ENCODE data around the gene GCN1. TPM values are rescaled to one million over a fixed set of nuclear protein-coding genes. Genes with fewer than 3 reads are reported as not detected.

The GCN1 gene
- polyA plus RNA-seq, 3 donors = 49.4 to 63.4 (median 55.9) TPM

- DNase-seq (ENCODE audit: extremely low read depth in 1 of 11, low read depth in 9 of 11, low spot score in 4 of 11) = no peak
These were observed 34.8 kb downstream of the GCN1 start for GRCh38 chr12:120159509-120160237.

GRCh38 chr12:120158351-120158750 is 36.2 kb downstream of the GCN1 start:
- DNase-seq (ENCODE audit: extremely low read depth in 1 of 11, low read depth in 9 of 11, low spot score in 4 of 11) = no peak

- no peak for DNase-seq (ENCODE audit: extremely low read depth in 1 of 11, low read depth in 9 of 11, low spot score in 4 of 11)
These were observed 36.8 kb downstream of the GCN1 start for GRCh38 chr12:120157678-120158077.

- DNase-seq (ENCODE audit: extremely low read depth in 1 of 11, low read depth in 9 of 11, low spot score in 4 of 11) = no peak
These were observed 37.9 kb downstream of the GCN1 start for GRCh38 chr12:120156315-120157259.

GRCh38 chr12:120155072-120155471 is 39.4 kb downstream of the GCN1 start:
- DNase-seq (ENCODE audit: extremely low read depth in 1 of 11, low read depth in 9 of 11, low spot score in 4 of 11) = no peak

- DNase-seq (ENCODE audit: extremely low read depth in 1 of 11, low read depth in 9 of 11, low spot score in 4 of 11) = no peak
These were observed 43.5 kb downstream of the GCN1 start for GRCh38 chr12:120150919-120151525.

GRCh38 chr12:120148011-120148410 is 46.5 kb downstream of the GCN1 start:
- no peak for DNase-seq (ENCODE audit: extremely low read depth in 1 of 11, low read depth in 9 of 11, low spot score in 4 of 11)

- DNase-seq (ENCODE audit: extremely low read depth in 1 of 11, low read depth in 9 of 11, low spot score in 4 of 11) = no peak
These were observed 49.4 kb downstream of the GCN1 start for GRCh38 chr12:120145164-120145563.

- DNase-seq (ENCODE audit: extremely low read depth in 1 of 11, low read depth in 9 of 11, low spot score in 4 of 11) = no peak
These were observed 50.3 kb downstream of the GCN1 start for GRCh38 chr12:120144215-120144614.

GRCh38 chr12:120142231-120142877 is 52.2 kb downstream of the GCN1 start:
- no peak for DNase-seq (ENCODE audit: extremely low read depth in 1 of 11, low read depth in 9 of 11, low spot score in 4 of 11)

GRCh38 chr12:120141336-120141735 is 53.2 kb downstream of the GCN1 start:
- DNase-seq (ENCODE audit: extremely low read depth in 1 of 11, low read depth in 9 of 11, low spot score in 4 of 11) = no peak

- no peak for DNase-seq (ENCODE audit: extremely low read depth in 1 of 11, low read depth in 9 of 11, low spot score in 4 of 11)
These were observed 53.9 kb downstream of the GCN1 start for GRCh38 chr12:120140603-120141002.

GRCh38 chr12:120139958-120140357 is 54.6 kb downstream of the GCN1 start:
- DNase-seq (ENCODE audit: extremely low read depth in 1 of 11, low read depth in 9 of 11, low spot score in 4 of 11) = no peak

GRCh38 chr12:120138366-120138765 is 56.1 kb downstream of the GCN1 start:
- DNase-seq (ENCODE audit: extremely low read depth in 1 of 11, low read depth in 9 of 11, low spot score in 4 of 11) = no peak

GRCh38 chr12:120137833-120138232 is 56.7 kb downstream of the GCN1 start:
- DNase-seq (ENCODE audit: extremely low read depth in 1 of 11, low read depth in 9 of 11, low spot score in 4 of 11) = no peak

- no peak for DNase-seq (ENCODE audit: extremely low read depth in 1 of 11, low read depth in 9 of 11, low spot score in 4 of 11)
These were observed 58.3 kb downstream of the GCN1 start for GRCh38 chr12:120136093-120136770.

- no peak for DNase-seq (ENCODE audit: extremely low read depth in 1 of 11, low read depth in 9 of 11, low spot score in 4 of 11)
These were observed 60.1 kb downstream of the GCN1 start for GRCh38 chr12:120134307-120134980.

- no peak for DNase-seq (ENCODE audit: extremely low read depth in 1 of 11, low read depth in 9 of 11, low spot score in 4 of 11)
These were observed 61.6 kb downstream of the GCN1 start for GRCh38 chr12:120132863-120133385.
